HFFc6 (cell line): ENCODE measurements around the gene MAJIN. TPM values are rescaled to one million over a fixed set of nuclear protein-coding genes. Genes with fewer than 3 reads are reported as not detected.

ENCODE experiments used
- DNase-seq: peaks from one replicate; pipeline ENCODE4 v3.0.0-alpha.2; 2018
- H3K27ac Mint-ChIP-seq: 2 replicates; pipeline ENCODE4 v1.8.0; 2020; ENCODE audit warnings: mild to moderate bottlenecking, mixed read lengths
- H3K27me3 Mint-ChIP-seq: 2 replicates; pipeline ENCODE4 v1.8.0; 2021; ENCODE audit warnings: mild to moderate bottlenecking, moderate library complexity, mixed read lengths; ENCODE audit not compliant: insufficient read depth
- H3K36me3 Mint-ChIP-seq: 2 replicates; pipeline ENCODE4 v1.8.0; 2021; ENCODE audit warnings: low read depth, mixed read lengths
- H3K4me1 Mint-ChIP-seq: 2 replicates; pipeline ENCODE4 v1.8.0; 2020; ENCODE audit warnings: low read depth, mixed read lengths
- H3K4me3 Mint-ChIP-seq: 2 replicates; pipeline ENCODE4 v1.8.0; 2020; ENCODE audit warnings: mild to moderate bottlenecking, moderate library complexity, mixed read lengths
- H3K9me3 Mint-ChIP-seq: 2 replicates; pipeline ENCODE4 v1.8.0; 2020; ENCODE audit warnings: mild to moderate bottlenecking, mixed read lengths
- total RNA-seq, 6 experiments: library from RNA; stranded (reverse); fragmentation: NEBNext Ultra II Directional; extraction: Animal tissue kit (Norgen Biotek cat#: 25700); gene quantifications; 2 replicates in 1 of 6; 3 replicates in 5 of 6; pipeline ENCODE4 v1.2.3, GENCODE V29; 2021
- TF ChIP-seq, protein P1 (sequence below): fragments of 200-600 bp; sonication (generic); IDR thresholded peaks from 2 replicates; pipeline ENCODE4 v1.5.0; 2021; ENCODE audit warnings: antibody characterized with exemption, mild to moderate bottlenecking

The MAJIN gene
- total RNA-seq, 6 experiments from 2014 or later, result not detected

DNA sequence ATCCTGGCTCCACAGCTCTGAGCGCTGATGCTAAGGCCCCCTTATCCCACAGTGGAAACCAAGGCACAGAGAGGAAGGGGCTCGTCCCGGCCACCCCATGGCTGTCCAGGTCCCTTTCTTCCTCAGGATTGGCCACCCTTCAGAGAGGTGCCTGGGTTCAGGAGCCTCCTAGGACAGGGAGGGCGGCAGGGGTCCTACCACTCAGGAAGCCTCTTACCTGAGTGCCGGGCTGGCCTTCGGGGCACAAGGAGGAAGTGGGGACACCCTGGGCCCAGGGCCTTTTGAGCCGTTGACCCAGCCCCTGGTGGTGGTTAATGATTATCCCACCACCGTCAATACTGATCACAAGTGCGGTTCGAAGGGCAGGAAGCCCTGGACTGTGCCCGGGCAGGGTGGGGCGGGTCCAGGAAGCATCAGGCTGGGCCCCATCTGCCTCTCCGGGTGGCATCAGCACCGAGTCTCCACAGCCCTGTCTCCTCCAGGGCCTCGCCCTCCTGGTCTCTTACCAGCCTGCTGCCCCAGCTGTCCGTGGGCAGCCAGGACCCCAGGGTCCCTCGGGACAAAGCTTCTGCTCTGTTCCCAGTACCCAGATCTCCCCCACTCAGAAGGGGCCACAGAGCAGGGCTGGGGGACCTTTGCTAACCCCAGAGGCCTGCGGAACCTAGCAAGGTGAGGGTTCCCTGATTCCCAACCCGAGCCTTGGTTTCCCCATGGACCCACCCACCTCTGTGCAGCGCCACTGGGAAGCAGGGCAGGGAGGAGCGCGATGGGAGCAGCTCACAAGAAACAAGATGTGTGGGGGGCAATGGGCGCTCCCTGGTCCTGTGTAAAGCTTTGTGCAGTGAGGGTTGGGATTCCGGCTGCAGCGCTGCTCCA, 78.5 kb downstream of the MAJIN start:
- Mint-ChIP-seq H3K27me3 (no peaks in the 10 kb centered on the region), H3K9me3 (no peaks in the 10 kb centered on the region), H3K4me3 (no peak overlapping the region), H3K4me1 (no peaks in the 10 kb centered on the region), H3K27ac (no peak overlapping the region), H3K36me3 (no peaks in the 10 kb centered on the region)
- TF ChIP-seq, protein P1, sequence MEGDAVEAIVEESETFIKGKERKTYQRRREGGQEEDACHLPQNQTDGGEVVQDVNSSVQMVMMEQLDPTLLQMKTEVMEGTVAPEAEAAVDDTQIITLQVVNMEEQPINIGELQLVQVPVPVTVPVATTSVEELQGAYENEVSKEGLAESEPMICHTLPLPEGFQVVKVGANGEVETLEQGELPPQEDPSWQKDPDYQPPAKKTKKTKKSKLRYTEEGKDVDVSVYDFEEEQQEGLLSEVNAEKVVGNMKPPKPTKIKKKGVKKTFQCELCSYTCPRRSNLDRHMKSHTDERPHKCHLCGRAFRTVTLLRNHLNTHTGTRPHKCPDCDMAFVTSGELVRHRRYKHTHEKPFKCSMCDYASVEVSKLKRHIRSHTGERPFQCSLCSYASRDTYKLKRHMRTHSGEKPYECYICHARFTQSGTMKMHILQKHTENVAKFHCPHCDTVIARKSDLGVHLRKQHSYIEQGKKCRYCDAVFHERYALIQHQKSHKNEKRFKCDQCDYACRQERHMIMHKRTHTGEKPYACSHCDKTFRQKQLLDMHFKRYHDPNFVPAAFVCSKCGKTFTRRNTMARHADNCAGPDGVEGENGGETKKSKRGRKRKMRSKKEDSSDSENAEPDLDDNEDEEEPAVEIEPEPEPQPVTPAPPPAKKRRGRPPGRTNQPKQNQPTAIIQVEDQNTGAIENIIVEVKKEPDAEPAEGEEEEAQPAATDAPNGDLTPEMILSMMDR, result no peak; the same call in 1 of the 2 replicates
- no peak for DNase-seq

DNA sequence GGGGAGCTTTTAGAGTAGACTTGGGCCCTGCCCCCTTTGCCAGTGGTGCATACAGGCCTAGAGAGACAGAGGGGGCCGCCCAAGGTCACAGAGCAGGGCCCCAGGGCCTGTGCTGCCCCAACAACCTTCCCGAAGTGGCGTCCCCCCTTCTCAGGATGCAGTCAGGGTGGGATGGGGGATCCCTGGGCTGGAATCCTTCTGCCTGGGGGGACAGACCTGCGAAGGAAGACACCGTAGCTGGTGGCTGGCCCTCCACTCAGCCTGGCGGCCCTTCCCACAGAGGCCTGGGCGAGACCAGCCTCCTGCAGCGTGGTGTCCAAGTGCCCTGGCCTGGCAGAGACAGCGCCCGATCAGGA, 79.1 kb downstream of the MAJIN start:
- TF ChIP-seq, protein P1, result no peak

DNA sequence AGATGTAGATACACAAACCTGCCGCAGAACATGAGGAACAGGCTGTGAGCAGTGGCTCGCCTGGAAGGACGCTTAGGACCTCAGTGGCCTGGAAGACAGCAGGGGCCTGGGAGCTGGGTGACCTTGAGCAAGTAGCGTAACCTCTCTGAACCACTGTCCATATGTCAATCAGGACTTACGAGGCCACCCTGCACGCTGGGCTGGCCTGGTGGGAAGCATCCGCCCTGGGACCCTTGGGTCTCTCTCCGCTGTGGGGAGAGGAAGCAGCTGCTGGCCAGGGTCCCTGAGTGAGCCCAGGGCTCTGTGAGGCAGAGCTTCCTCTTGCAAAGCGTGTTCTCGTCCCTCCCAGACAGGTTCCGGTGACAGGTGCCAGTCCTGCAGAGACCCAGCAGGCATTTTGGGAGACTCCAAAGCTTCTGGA, 79.5 kb downstream of the MAJIN start:
- H3K4me1 Mint-ChIP-seq, result peaks cover 8% of the 10 kb centered on the region
- H3K36me3 Mint-ChIP-seq, result no peaks in the 10 kb centered on the region
- H3K27me3 Mint-ChIP-seq, result no peaks in the 10 kb centered on the region
- no peaks in the 10 kb centered on the region for H3K9me3 Mint-ChIP-seq
- H3K4me3 Mint-ChIP-seq, result no peak overlapping the region
- no peak overlapping the region for H3K27ac Mint-ChIP-seq
- TF ChIP-seq, protein P1, result no peak
- no peak for DNase-seq

More for the DNA sequence above, 79.1 kb downstream of the MAJIN start:
- H3K36me3 Mint-ChIP-seq, result no peaks in the 10 kb centered on the region
- no peaks in the 10 kb centered on the region for H3K9me3 Mint-ChIP-seq
- no peak for DNase-seq
- H3K27me3 Mint-ChIP-seq, result no peaks in the 10 kb centered on the region
- no peak overlapping the region for H3K27ac Mint-ChIP-seq
- no peak overlapping the region for H3K4me3 Mint-ChIP-seq
- peaks cover 5% of the 10 kb centered on the region for H3K4me1 Mint-ChIP-seq

DNA sequence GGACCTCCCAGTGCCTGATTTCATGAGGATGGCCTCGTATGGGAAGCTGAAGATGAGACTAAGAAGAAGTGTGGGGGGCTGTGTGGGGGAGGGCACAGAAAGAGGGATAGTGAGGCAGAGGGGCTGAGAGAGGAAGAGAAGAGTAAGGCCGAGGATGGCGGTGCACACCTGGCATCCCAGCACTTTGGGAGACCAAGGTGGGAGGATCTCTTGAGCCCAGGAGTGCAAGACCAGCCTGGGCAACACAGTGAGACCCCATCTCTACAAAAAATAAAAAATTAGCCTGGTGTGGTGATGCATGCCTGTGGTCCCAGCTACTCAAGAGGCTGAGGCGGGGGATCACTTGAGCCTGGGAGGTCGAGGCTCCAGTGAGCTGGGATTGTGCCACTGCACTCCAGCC, 80.0 kb downstream of the MAJIN start:
- no peak for DNase-seq
- Mint-ChIP-seq H3K27me3 (no peaks in the 10 kb centered on the region), H3K27ac (no peak overlapping the region), H3K36me3 (no peaks in the 10 kb centered on the region), H3K4me3 (no peak overlapping the region), H3K4me1 (peaks cover 11% of the 10 kb centered on the region), H3K9me3 (no peaks in the 10 kb centered on the region)
- TF ChIP-seq, protein P1, result no peak

DNA sequence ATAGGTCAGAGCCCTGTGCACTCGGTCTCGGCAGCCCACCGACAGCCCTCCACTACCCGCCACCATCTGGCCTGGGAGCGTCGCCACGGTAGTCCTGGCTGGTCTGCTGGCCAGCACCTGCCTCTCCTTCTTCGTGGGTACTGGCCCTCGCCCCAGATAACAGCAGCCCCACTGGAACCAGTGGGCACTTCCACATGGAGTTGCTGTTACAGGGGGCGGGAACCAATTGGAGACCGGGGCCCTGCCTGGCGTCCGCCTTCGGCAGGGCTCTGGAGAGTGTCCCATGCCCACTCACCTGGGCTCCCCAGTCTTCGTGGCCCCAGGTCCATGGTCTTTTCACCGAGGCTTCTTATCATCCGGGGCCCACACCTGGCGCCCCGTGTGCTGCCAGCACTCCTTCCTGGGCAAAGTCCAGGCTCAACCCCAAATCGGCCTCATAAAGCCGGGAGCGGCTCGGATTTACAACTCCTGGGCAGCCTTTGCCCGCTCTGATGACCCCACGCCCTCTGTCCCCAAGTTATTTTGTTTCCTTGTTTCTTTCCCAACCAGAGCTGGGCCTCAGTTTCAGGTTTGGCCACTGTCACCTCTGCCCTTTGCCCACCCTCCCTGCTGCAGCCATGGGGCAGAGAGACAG, 80.6 kb downstream of the MAJIN start:
- Mint-ChIP-seq H3K4me1 (peaks cover 12% of the 10 kb centered on the region), H3K27ac (no peak overlapping the region), H3K27me3 (no peaks in the 10 kb centered on the region), H3K9me3 (no peaks in the 10 kb centered on the region), H3K36me3 (no peaks in the 10 kb centered on the region), H3K4me3 (no peak overlapping the region)
- DNase-seq, result no peak
- TF ChIP-seq, protein P1, result no peak
